ENCODE data around the gene LRRC52. TPM values are rescaled to one million over a fixed set of nuclear protein-coding genes. Genes with fewer than 3 reads are reported as not detected.

LRRC52 gene
- total and polyA plus RNA-seq, 2 of the 8 experiments (the other 6 are each of a cell fraction or from before 2014, with no cell fraction given), result 0.05 TPM; not detected in 1

DNA sequence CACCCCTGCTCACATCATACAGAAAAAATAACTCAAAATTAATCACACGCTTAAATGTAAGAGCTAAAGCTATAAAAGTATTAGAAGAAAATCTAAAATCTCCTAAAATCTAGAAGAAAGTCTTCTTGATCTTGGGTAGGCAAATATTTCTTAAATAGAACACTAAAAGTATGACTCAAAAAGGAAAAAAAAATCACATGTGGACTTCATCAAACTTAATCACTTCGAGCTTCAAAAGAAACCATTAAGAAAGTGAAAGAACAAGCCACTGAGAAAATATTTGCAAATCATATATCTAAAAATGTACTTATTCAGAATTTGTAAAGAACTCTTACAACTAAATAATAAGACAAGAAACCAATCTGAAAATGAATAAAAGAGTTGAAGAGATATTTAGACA, 32.7 kb downstream of the LRRC52 start:
- Histone ChIP-seq H3K56ac (replicated peaks; ENCODE audit: insufficient read length, low read depth, low read length) (no peak overlapping the region), H3K79me1 (ENCODE audit: low read depth, low read length) (no peaks in the 10 kb centered on the region), H3K23me2 (ENCODE audit: low read depth, low read length) (no peaks in the 10 kb centered on the region), H4K91ac (replicated peaks; ENCODE audit: insufficient read length, low read length) (no peak overlapping the region), H3K23ac (ENCODE audit: insufficient read length) (no peak overlapping the region), H3K4me3 (ENCODE audit: extremely low read depth in 1 of 4, insufficient read depth in 2 of 4, low read depth in 3 of 4, low read length in 4 of 4) (no peak overlapping the region), H3K4me1 (replicated peaks in 1 of 4; ENCODE audit: control insufficient read depth in 3 of 4, insufficient read depth in 4 of 4, low read length in 3 of 4) (no peaks in the 10 kb centered on the region), H4K8ac (ENCODE audit: extremely low read depth, insufficient read depth, low read length) (no peak overlapping the region), H3K4ac (replicated peaks; ENCODE audit: insufficient read length, low read depth, low read length) (no peak overlapping the region), H3K14ac (ENCODE audit: insufficient read length) (no peak overlapping the region), H4K20me1 (replicated peaks in 1 of 2; ENCODE audit: control insufficient read depth in 1 of 2, insufficient read depth in 2 of 2, low read length in 2 of 2) (no peaks in the 10 kb centered on the region), H3K18ac (ENCODE audit: extremely low read depth, low read length) (no peak overlapping the region), H3K9me3 (ENCODE audit: insufficient read depth in 2 of 2, low read depth in 1 of 2, low read length in 1 of 2) (no peaks in the 10 kb centered on the region), H3K27me3 (replicated peaks in 1 of 4; ENCODE audit: control insufficient read depth in 3 of 4, extremely low read depth in 1 of 4, insufficient read depth in 3 of 4, low read length in 3 of 4) (no peaks in the 10 kb centered on the region), H4K5ac (ENCODE audit: insufficient read length, low read depth, low read length) (no peak overlapping the region), H3K79me2 (ENCODE audit: control insufficient read depth in 1 of 2, insufficient read depth in 2 of 2, low read length in 2 of 2) (no peaks in the 10 kb centered on the region), H3K27ac (ENCODE audit: low read depth, low read length) (no peak overlapping the region), H2BK120ac (replicated peaks; ENCODE audit: low read depth, low read length) (no peak overlapping the region), H3K9ac (replicated peaks in 1 of 4; ENCODE audit: extremely low read depth in 1 of 4, low read depth in 3 of 4, low read length in 3 of 4) (no peak overlapping the region), H2BK12ac (ENCODE audit: low read depth, low read length) (no peak overlapping the region), H2BK5ac (ENCODE audit: low read depth, low read length) (no peak overlapping the region), H2AFZ (ENCODE audit: low read length) (no peak overlapping the region), H3K36me3 (ENCODE audit: control insufficient read depth in 2 of 4, insufficient read depth in 4 of 4, low read length in 3 of 4) (no peaks in the 10 kb centered on the region), H2BK20ac (ENCODE audit: low read length) (no peak overlapping the region), H3K4me2 (ENCODE audit: insufficient read depth in 1 of 2, low read depth in 2 of 2, low read length in 2 of 2) (no peak overlapping the region), H2AK5ac (ENCODE audit: low read depth, low read length) (no peak overlapping the region), H2BK15ac (ENCODE audit: low read length) (no peak overlapping the region)
- ChIA-PET CTCF (ENCODE audit: partially characterized antibody) (interaction anchor here (0.6 to 1.7 kb wide), 5 partner anchors 9 to 170 kb away, joined by 3 to 8 read pairs (median 3); no protein-coding TSS in a partner anchor), POLR2A (ENCODE audit: partially characterized antibody) (no interaction called here)
- no peak for DNase-seq (ENCODE audit: low read depth in 1 of 2, low spot score in 2 of 2)
- no peak for FAIRE-seq
- 85% methylated on average over 2 of the region's 2 CpGs; no CpG with 5 or more reads in 1 of the 2 experiments for WGBS, 2 experiments (ENCODE audit: extremely low coverage in 1 of 2, insufficient coverage in 1 of 2, insufficient read length in 1 of 2, insufficient replicate concordance in 2 of 2, low coverage in 1 of 2, low lambda C conversion rate in 2 of 2, missing lambda C conversion rate in 1 of 2)
- TF ChIP-seq JUN (IDR thresholded peaks at IDR 0.05; ENCODE audit: low read depth, low read length) (no peak), ZNF274 (IDR thresholded peaks at IDR 0.05; ENCODE audit: borderline replicate concordance, extremely low read depth, low read length) (no peak), TCF12 (IDR thresholded peaks at IDR 0.05; ENCODE audit: low read depth, low read length) (no peak), NRF1 (IDR thresholded peaks at IDR 0.05; ENCODE audit: low read depth, low read length) (no peak), SP1 (IDR thresholded peaks at IDR 0.05; ENCODE audit: low read depth, low read length) (no peak), KDM5A (IDR thresholded peaks at IDR 0.05; ENCODE audit: low read length) (no peak), TAF1 (IDR thresholded peaks at IDR 0.05; ENCODE audit: low read depth, low read length) (no peak), TAF7 (optimal IDR thresholded peaks at IDR 0.05; ENCODE audit: borderline replicate concordance, low read depth, low read length) (no peak), SIX5 (IDR thresholded peaks at IDR 0.05; ENCODE audit: low read depth, low read length) (no peak), GTF2F1 (IDR thresholded peaks at IDR 0.05; ENCODE audit: borderline replicate concordance, low read depth, low read length) (no peak), TBP (IDR thresholded peaks at IDR 0.05; ENCODE audit: low read depth, low read length) (no peak), KDM4A (IDR thresholded peaks at IDR 0.05; ENCODE audit: low read depth, low read length, severe bottlenecking) (no peak), HDAC6 (IDR thresholded peaks at IDR 0.05; ENCODE audit: low read depth, low read length) (no peak), RFX5 (IDR thresholded peaks at IDR 0.05; ENCODE audit: borderline replicate concordance, low read depth, low read length) (no peak)
